ENCODE results near the gene USP33.

GRCh38 chr1:77673716-77674355 is 85.8 kb downstream of the USP33 start:
- TF ChIP-seq CTCF (IDR thresholded peaks at IDR 0.05) (no peak), EP300 (IDR thresholded peaks at IDR 0.05) (no peak), POLR2A (IDR thresholded peaks at IDR 0.05) (no peak), POLR2AphosphoS5 (IDR thresholded peaks at IDR 0.05) (no peak)
